ENCODE data around the gene DNAJC15. TPM values are rescaled to one million over a fixed set of nuclear protein-coding genes. Genes with fewer than 3 reads are reported as not detected.

DNAJC15 gene
- total RNA-seq, 2 donors from 2014 or later: 4.9 to 5.2 TPM

DNA sequence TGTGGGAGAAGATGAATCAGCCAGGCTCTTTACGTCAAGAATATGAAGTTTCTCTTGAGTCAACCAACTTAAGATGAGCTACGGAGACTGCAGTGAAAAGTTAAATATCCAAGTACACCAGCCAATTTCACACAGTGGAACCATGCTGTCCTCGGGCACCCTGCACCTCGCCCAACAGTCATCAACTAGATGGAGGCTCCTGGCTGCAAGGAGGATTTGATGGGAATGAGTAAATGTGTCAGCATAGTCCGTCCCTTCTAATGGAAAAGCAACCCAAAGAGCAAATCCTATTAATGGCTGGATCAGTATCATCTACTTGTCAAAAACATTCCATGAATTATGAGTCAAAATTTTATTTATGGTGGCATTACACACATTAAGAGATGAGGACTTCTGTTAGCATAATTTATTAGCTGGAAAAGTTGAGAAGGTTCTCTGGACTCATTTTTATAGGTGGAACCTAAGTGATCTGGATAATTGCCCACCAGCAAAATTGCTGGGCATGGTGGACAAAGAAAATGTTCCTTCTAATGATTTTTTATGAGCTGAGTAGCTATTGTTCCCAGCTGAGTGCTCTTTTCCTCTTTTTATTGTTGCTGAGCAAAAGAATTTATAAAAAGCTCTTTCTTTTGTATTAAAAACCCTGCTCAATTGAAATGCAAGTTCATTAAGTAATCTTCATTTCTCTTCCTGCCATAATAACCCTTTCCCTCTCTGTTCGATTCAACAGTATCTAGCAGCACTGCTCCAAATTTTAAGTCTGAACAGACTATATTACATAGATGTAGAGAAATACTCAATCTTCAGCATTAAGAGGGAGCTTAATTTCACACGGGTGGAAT, 88.4 kb downstream of the DNAJC15 start:
- DNase-seq (no peak), ATAC-seq (no peak)
- Histone ChIP-seq H3K4me1 (no peaks in the 10 kb centered on the region), H3K27ac (no peak overlapping the region), H3K27me3 (no peaks in the 10 kb centered on the region), H3K9me3 (no peaks in the 10 kb centered on the region), H3K4me3 (no peak overlapping the region), H3K36me3 (replicated peaks in 1 of 2; ENCODE audit: insufficient read depth in 1 of 2, low read depth in 2 of 2) (peaks cover 0 to 3% of the 10 kb centered on the region in 2 donors)
- WGBS, 2 donors: 79 to 81% methylated on average over 7 of the region's 7 CpGs
- TF ChIP-seq, protein P1, sequence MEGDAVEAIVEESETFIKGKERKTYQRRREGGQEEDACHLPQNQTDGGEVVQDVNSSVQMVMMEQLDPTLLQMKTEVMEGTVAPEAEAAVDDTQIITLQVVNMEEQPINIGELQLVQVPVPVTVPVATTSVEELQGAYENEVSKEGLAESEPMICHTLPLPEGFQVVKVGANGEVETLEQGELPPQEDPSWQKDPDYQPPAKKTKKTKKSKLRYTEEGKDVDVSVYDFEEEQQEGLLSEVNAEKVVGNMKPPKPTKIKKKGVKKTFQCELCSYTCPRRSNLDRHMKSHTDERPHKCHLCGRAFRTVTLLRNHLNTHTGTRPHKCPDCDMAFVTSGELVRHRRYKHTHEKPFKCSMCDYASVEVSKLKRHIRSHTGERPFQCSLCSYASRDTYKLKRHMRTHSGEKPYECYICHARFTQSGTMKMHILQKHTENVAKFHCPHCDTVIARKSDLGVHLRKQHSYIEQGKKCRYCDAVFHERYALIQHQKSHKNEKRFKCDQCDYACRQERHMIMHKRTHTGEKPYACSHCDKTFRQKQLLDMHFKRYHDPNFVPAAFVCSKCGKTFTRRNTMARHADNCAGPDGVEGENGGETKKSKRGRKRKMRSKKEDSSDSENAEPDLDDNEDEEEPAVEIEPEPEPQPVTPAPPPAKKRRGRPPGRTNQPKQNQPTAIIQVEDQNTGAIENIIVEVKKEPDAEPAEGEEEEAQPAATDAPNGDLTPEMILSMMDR (IDR thresholded peaks at IDR 0.05): no peak
- no peak for TF ChIP-seq POLR2A (IDR thresholded peaks at IDR 0.05)
- intact Hi-C loops (cut with DNase I): no loop called here

GRCh38 chr13:43113603-43114002, 90.2 kb downstream of the DNAJC15 start:
- Histone ChIP-seq H3K4me3 (no peak overlapping the region), H3K27me3 (no peaks in the 10 kb centered on the region), H3K4me1 (no peaks in the 10 kb centered on the region), H3K9me3 (no peaks in the 10 kb centered on the region), H3K36me3 (replicated peaks in 1 of 2; ENCODE audit: insufficient read depth in 1 of 2, low read depth in 2 of 2) (no peaks in the 10 kb centered on the region), H3K27ac (no peak overlapping the region)
- DNase-seq: no peak
- TF ChIP-seq, protein P1 (IDR thresholded peaks at IDR 0.05): no peak
- TF ChIP-seq POLR2A (IDR thresholded peaks at IDR 0.05): no peak
- 63 to 67% methylated on average over 1 of the region's 1 CpG for WGBS, 2 donors
- intact Hi-C loops (cut with DNase I): no loop called here
- no peak for ATAC-seq

DNA sequence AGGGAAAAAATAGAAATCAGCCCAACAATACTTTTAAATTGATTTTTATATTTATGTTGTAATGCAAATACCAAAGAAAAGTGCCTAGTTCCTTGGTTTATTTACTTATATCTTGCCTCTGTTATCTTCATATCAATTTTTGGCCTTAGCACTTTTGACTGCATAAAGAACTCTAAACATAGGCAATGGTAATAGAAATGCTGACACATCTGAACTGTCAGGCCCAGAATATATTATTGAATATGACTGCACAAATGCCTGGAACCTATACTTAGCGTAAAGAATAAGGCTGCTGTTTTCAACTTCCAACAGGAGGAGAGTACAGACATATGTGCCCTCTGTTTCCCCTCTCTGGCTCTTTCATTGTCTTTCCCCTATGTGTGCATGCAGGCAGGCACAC, 91.1 kb downstream of the DNAJC15 start:
- Histone ChIP-seq H3K27ac (no peak overlapping the region), H3K27me3 (no peaks in the 10 kb centered on the region), H3K36me3 (replicated peaks in 1 of 2; ENCODE audit: insufficient read depth in 1 of 2, low read depth in 2 of 2) (no peaks in the 10 kb centered on the region), H3K9me3 (no peaks in the 10 kb centered on the region), H3K4me1 (no peaks in the 10 kb centered on the region), H3K4me3 (no peak overlapping the region)
- whole genome bisulfite sequencing, 2 donors: 94 to 96% methylated on average over 1 of the region's 1 CpG
- no peak for TF ChIP-seq POLR2A (IDR thresholded peaks at IDR 0.05)
- TF ChIP-seq, protein P1 (IDR thresholded peaks at IDR 0.05): no peak
- DNase-seq (no peak), ATAC-seq (no peak)
- intact Hi-C loops (cut with DNase I): no loop called here

DNA sequence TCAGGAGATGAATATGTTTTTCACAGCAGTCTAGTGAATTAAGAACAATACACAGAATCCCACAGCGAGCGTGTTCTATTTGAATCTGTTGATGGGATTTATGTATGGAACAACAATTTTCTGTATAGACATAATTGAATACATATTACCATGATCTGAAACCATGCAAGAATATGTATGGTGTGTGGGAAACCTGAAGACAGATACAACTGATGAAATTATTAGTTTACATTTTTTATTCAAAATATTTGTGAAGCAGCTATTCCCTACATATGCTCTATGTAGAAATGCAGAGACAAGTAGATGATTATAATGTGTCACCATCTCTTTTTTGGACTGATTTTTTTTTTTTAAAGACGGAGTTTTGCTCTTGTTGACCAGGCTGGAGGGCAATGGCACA, 91.8 kb downstream of the DNAJC15 start:
- no peaks in the 10 kb centered on the region for H3K27me3 ChIP-seq
- H3K4me3 ChIP-seq: no peak overlapping the region
- intact Hi-C loops (cut with DNase I): no loop called here
- no peaks in the 10 kb centered on the region for H3K9me3 ChIP-seq
- no peaks in the 10 kb centered on the region for H3K4me1 ChIP-seq
- no peak for TF ChIP-seq POLR2A (IDR thresholded peaks at IDR 0.05)
- TF ChIP-seq, protein P1 (IDR thresholded peaks at IDR 0.05): no peak
- DNase-seq: no peak
- no peak overlapping the region for H3K27ac ChIP-seq
- ATAC-seq: no peak
- no peaks in the 10 kb centered on the region for H3K36me3 ChIP-seq (replicated peaks in 1 of 2; ENCODE audit: insufficient read depth in 1 of 2, low read depth in 2 of 2)
- WGBS, 2 donors: 80 to 85% methylated on average over 3 of the region's 3 CpGs

- Histone ChIP-seq H3K27me3 (no peaks in the 10 kb centered on the region), H3K27ac (no peak overlapping the region), H3K36me3 (replicated peaks in 1 of 2; ENCODE audit: insufficient read depth in 1 of 2, low read depth in 2 of 2) (no peaks in the 10 kb centered on the region), H3K9me3 (no peaks in the 10 kb centered on the region), H3K4me1 (no peaks in the 10 kb centered on the region), H3K4me3 (no peak overlapping the region)
- WGBS, 2 donors: 78 to 80% methylated on average over 7 of the region's 7 CpGs
- DNase-seq: no peak
- intact Hi-C loops (cut with DNase I): no loop called here
- ATAC-seq: no peak
- TF ChIP-seq, protein P1 (IDR thresholded peaks at IDR 0.05): no peak
- TF ChIP-seq POLR2A (IDR thresholded peaks at IDR 0.05): no peak
Measured at GRCh38 chr13:43116242-43116641, 92.9 kb downstream of the DNAJC15 start.

Data from body of pancreas (tissue), 4 donors.